HG03060 (cell line): Measurements from ENCODE around the gene DPM3.
A peak's percentile ranks its signal among the peaks of the same experiment; 100 is the strongest.
"Not testable (repeated sequence)": the region's sequence is repeated elsewhere in the genome, so short reads cannot be mapped to it uniquely, and the experiment has no call there.

Source experiments
- ATAC-seq: cut with Tn5 transposase; IDR thresholded peaks from one replicate; pipeline ENCODE4 v1.9.1; 2021; ENCODE audit warnings: low read depth, moderate number of reproducible peaks; ENCODE audit not compliant: unreplicated experiment

DPM3 gene, protein sequence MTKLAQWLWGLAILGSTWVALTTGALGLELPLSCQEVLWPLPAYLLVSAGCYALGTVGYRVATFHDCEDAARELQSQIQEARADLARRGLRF

GRCh38 chr1:155139895-155140629, at the start of gene DPM3:
Gene DPM3, minus strand, starts transcription at chr1:155140531. Its CDS starts 291 bp downstream, at chr1:155140240.
- no peak for ATAC-seq

- not testable (repeated sequence) for ATAC-seq
Measured at GRCh38 chr1:155189926-155190325, 49.6 kb upstream of the DPM3 start.

GRCh38 chr1:155188268-155188667, 47.9 kb upstream of the DPM3 start:
- no peak for ATAC-seq

DNA sequence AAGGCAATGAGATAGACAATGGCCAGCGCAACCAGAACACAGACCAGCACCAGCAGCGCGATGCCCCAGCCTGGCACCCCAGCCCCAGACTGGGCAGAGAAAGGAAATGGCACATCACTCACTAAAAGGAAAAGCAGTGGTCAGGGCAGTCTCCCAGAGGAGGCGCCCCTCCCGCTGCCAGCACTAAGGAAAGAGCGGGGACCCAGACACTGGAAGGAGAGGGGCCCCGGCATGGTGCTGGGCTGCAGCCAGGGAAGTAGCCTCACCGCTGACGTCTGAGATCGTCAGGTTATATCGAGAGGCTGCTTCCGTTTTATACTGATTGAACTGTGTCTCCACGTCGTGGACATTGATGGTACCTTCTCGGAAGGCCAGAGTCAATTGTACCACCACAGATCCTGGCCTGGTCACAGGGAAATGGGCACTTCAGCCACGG, 47.1 kb upstream of the DPM3 start:
- ATAC-seq = no peak

GRCh38 chr1:155186794-155187455, 46.6 kb upstream of the DPM3 start:
- ATAC-seq = no peak

DNA sequence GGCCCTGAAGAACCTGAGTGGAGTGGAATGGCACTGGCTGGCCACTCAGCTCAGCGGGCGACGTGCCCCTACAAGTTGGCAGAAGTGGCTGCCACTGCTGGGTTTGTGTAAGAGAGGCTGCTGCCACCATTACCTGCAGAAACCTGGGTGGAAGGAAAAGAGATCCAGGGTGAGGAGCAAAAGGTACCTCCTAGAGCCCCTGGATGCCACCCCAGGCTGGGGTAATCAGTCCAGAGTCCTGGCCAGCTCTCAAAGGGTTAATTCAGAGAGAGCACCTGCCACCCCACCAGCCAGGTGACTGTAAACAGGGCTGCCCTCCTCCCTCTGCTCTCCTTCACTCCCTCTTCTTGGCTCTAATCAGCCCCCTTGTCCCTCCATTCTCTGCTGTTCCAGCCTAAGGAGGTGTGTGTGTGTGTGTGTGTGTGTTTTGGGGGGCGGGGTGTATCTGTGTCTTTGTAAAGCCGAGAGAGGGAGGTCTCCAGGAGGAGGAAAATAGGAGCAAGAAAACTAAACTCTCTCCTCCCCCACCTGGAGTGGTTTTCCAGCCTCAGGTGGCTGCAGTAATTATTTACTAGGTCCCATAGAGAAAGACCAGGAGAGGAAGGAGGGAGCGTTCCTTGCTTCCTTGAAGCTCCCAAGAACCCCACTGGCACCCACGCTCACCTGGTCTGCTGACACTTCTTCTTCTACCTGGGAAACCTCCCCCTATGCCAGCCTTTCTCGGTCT, 45.9 kb upstream of the DPM3 start:
- ATAC-seq = no peak

DNA sequence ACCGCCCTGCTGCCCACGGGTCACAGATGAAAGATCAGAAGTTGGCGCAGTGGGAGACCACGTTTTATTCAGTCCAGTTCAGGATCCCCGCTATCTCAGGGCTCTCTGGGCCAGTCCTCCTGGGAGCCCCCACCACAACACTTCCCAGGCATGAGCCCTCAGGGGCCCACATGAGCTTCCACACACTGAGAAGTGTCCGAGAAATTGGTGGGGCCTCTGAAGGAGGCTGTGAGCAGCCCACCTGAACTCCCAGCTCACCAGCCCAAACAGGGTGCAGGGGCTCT, 45.4 kb upstream of the DPM3 start:
- no peak for ATAC-seq

- peak; percentile 79 for ATAC-seq
Measured at GRCh38 chr1:155184835-155185782, 44.8 kb upstream of the DPM3 start.

- ATAC-seq = no peak
Measured at GRCh38 chr1:155184351-155184811, 44.0 kb upstream of the DPM3 start.

DNA sequence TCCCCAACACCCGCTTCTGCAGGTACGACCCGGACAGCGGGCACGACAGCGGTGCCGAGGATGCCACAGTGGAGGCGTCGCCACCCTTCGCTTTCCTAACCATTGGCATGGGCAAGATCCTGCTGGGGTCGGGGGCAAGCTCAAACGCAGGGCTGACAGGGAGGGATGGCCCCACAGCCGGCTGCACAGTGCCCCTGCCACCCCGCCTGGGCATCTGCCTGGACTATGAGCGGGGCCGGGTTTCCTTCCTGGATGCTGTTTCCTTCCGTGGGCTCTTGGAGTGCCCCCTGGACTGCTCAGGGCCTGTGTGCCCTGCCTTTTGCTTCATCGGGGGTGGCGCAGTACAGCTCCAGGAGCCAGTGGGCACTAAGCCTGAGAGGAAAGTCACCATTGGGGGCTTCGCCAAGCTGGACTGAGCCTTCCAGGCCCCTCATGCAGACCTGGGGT, 43.5 kb upstream of the DPM3 start:
- ATAC-seq = no peak

- no peak for ATAC-seq
Measured at GRCh38 chr1:155182052-155182550, 41.8 kb upstream of the DPM3 start.

DNA sequence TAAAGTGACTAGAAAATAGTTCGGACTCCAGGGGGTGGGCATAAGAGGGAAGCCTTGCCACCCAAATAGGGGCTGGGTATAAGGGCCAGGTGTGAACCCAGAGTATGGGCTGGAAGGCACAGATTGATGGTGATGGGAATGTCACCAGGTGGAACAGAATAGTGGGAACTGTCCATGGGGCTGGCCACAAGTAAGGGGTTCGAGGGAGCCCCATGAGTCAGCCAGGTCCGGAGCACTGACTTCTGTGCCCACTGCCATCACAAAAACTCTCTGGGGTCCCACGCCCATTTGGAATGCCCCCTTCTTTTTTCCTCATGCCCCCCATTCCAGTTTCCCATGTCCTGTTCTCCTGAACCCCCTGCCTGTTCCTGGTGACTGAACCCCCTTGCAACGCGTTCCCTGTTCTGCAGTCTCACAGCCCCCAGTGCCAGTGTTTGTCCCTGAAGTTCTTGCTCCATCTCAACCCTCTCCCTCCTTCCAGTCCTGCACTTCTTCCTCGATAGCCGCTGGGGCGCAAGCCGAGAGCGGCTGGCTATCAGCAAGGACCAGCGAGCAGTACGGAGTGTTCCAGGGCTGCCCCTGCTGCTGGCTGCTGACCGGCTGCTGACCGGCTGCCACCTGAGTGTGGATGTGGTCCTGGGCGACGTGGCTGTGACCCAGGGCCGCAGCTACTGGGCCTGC, 41.2 kb upstream of the DPM3 start:
- ATAC-seq = no peak

GRCh38 chr1:155179112-155180031, 39.0 kb upstream of the DPM3 start:
- ATAC-seq = no peak

DNA sequence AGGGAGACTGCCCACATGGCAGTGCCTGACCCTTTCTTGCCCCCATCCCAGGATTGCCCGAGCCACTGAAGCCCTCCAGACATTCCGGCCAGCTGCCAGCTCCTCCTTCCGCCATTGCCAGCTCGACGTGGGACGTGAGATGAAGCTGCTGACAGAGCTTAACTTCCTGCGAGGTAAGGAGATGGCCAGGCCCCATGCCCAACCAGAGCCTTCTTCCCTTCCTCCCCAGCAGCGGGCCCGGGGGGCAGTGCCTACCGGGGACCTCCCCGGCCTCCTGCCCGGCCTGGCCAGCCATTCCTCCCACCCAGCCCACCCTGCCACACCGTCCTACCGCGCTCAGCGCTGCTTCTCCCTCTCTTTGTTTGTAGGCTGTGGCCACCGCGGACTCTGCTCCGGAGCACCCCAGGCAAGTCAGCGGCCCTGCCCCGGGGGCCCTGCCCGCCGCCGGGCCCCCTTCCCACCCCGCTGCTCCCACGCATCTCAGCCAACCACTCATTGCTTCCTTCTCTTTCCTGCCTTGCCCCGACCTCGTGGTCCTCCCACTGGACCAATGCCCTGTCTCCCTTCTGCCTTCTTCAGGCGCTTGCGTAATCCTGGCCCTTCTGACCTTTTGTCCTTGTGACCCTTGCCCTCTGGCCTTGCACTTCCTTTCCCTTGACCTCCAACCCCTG, 38.2 kb upstream of the DPM3 start:
- ATAC-seq = no peak

GRCh38 chr1:155177918-155178281, 37.6 kb upstream of the DPM3 start:
- no peak for ATAC-seq

DNA sequence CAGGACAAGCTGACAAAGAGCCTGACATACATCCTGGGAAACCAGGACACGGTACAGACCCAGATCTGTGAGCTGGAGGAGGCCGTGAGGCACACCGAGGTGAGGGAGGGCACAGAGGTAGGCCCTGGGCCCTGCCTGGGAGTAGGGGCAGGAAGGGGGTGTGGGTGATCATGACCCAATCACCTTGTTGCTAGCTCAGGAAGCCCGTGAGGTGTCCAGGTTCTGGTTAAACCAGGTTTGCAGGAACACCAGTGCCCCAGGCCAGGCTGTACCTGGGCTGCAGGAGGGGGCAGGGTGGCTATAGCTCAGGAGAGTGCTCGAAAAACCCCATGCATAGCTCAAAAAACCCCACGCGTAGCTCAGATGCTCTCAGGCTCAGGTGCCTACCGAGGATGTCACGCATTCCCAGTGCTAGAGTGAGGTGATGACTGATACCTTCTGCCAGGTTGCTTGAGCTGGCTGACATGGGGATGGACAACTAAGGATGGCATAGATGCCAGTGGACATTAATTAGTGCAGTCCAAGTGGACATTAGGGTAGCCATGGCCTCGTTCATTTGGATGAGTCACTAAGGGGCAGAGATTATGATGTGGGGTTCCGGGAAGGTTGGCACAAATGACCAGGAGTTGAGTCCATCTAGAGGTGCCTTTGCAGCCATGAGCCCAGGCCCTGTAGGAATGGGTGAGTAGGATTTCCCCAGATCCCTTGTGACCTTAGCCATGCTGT, 37.0 kb upstream of the DPM3 start:
- no peak for ATAC-seq

DNA sequence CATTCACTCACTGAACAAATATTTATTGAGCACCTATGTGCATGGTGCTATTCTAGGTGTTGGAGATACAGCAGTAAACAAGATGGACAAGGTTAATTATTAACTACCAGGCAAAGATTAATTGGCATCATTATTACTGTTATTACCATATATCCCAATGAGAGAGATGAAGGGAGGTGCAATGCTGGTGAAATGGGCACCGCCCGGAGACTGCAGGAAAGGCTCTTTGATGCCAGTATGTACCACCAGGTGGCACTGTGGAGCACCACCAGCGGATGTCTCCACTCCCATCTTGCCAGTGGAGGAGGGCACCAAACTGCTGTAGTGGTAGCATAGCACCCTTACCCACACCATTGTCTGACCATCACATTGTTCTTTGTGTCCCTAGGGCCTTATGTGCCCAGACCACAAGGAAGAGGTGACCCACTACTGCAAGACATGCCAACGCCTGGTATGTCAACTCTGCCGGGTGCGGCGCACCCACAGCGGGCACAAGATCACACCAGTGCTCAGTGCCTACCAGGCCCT, 36.3 kb upstream of the DPM3 start:
- no peak for ATAC-seq
